SH-SY5Y (cell line): ENCODE measurements around the gene NLRP10.

Experiments
- GATA2 ChIP-seq: IDR thresholded peaks from 2 replicates; pipeline ENCODE4 v1.6.1; 2011; ENCODE audit warnings: mild to moderate bottlenecking, low read depth, low read length
- GATA3 ChIP-seq: IDR thresholded peaks from 2 replicates; pipeline ENCODE4 v1.6.1; 2011; ENCODE audit warnings: low read depth, mild to moderate bottlenecking, low read length, moderate library complexity

- no peak for TF ChIP-seq GATA2
- no peak for TF ChIP-seq GATA3
These were observed 48.6 kb upstream of the NLRP10 start for GRCh38 chr11:8013833-8014232.
